Neural cell (in vitro differentiated cells): ENCODE measurements around the gene JMJD6.

Source experiments
- CTCF ChIP-seq: fragments of 450-650 bp; IDR thresholded peaks from 2 replicates; pipeline ENCODE4 v1.5.1; 2014; ENCODE audit warnings: antibody characterized with exemption, mild to moderate bottlenecking, moderate library complexity; ENCODE audit not compliant: poor library complexity, severe bottlenecking
- RAD21 ChIP-seq: fragments of 450-650 bp; conservative IDR thresholded peaks from 2 replicates; pipeline ENCODE4 v1.6.1; 2014; ENCODE audit warnings: antibody characterized with exemption, mild to moderate bottlenecking, moderate library complexity

- TF ChIP-seq CTCF, result no peak
- TF ChIP-seq RAD21, result no peak
These were observed 47.2 kb downstream of the JMJD6 start for GRCh38 chr17:76679239-76679638.
